Stimulated activated CD8-positive, alpha-beta memory T cell treated with anti-CD3 and anti-CD28 coated beads, Interleukin-15, amount 100 ng/mL, for 1 hour (primary cell): Measurements from ENCODE around the gene HOXD9.

ENCODE experiments used
- DNase-seq: peaks from one replicate; pipeline ENCODE4 v3.0.0-alpha.2; 2020; ENCODE audit warnings: low read depth

HOXD9 gene

GRCh38 chr2:176152350-176153181 lies 30.0 kb downstream of the HOXD9 start:
- no peak for DNase-seq

GRCh38 chr2:176154576-176155252 lies 32.2 kb downstream of the HOXD9 start:
- no peak for DNase-seq

- DNase-seq, result no peak
Measured at GRCh38 chr2:176155356-176156044, 33.0 kb downstream of the HOXD9 start.

GRCh38 chr2:176156301-176156806 lies 33.8 kb downstream of the HOXD9 start:
- DNase-seq, result no peak

- no peak for DNase-seq
Measured at GRCh38 chr2:176156807-176157498, 34.4 kb downstream of the HOXD9 start, which contains the start of gene HOXD3. Gene HOXD3, plus strand, starts transcription at chr2:176157307. Its CDS starts 11,808 bp downstream, at chr2:176169115.

GRCh38 chr2:176157499-176158185 lies 35.1 kb downstream of the HOXD9 start:
- no peak for DNase-seq

- no peak for DNase-seq
Measured at GRCh38 chr2:176158186-176158591, 35.7 kb downstream of the HOXD9 start.

GRCh38 chr2:176158855-176159662 lies 36.5 kb downstream of the HOXD9 start:
- DNase-seq, result no peak

- DNase-seq, result no peak
Measured at GRCh38 chr2:176159663-176160250, 37.2 kb downstream of the HOXD9 start.

- DNase-seq, result no peak
Measured at GRCh38 chr2:176160251-176160985, 37.9 kb downstream of the HOXD9 start.

- DNase-seq, result no peak
Measured at GRCh38 chr2:176160986-176161824, 38.7 kb downstream of the HOXD9 start.

- no peak for DNase-seq
Measured at GRCh38 chr2:176161825-176162626, 39.5 kb downstream of the HOXD9 start.

GRCh38 chr2:176162911-176163671 lies 40.6 kb downstream of the HOXD9 start:
- no peak for DNase-seq

- DNase-seq, result no peak
Measured at GRCh38 chr2:176163672-176164056, 41.1 kb downstream of the HOXD9 start.

GRCh38 chr2:176164201-176164600 lies 41.7 kb downstream of the HOXD9 start:
- DNase-seq, result no peak

GRCh38 chr2:176164611-176165369 lies 42.3 kb downstream of the HOXD9 start:
- no peak for DNase-seq
